Liver (tissue), 9 donors: ENCODE data around the gene CCS. TPM values are rescaled to one million over a fixed set of nuclear protein-coding genes. Genes with fewer than 3 reads are reported as not detected.

Experiments
- DNase-seq: peaks from one replicate; pipeline ENCODE4 v3.0.0-alpha.2; 2017; ENCODE audit warnings: low spot score
- H3K27ac ChIP-seq, 2 donors: one replicate each; pipeline ENCODE4 v1.7.0; 2013; ENCODE audit warnings: inconsistent platforms in 2 of 2, low read length in 2 of 2, control low read depth in 1 of 2, low read depth in 1 of 2, mild to moderate bottlenecking in 1 of 2
- H3K27me3 ChIP-seq, 4 donors: one replicate each; pipeline versions ENCODE4 v1.6.1 to v1.7.0; 2013; ENCODE audit warnings: low read length in 3 of 4, inconsistent platforms in 1 of 4, mild to moderate bottlenecking in 1 of 4, moderate library complexity in 1 of 4; ENCODE audit not compliant: control insufficient read depth in 4 of 4, insufficient read depth in 4 of 4
- H3K36me3 ChIP-seq, 4 donors: one replicate each; pipeline versions ENCODE4 v1.6.1 to v1.7.0; 2013; ENCODE audit warnings: low read length in 3 of 4, mild to moderate bottlenecking in 3 of 4, low read depth in 1 of 4, moderate library complexity in 1 of 4; ENCODE audit not compliant: control insufficient read depth in 4 of 4, insufficient read depth in 3 of 4
- H3K4me1 ChIP-seq, 4 donors: one replicate each; pipeline versions ENCODE4 v1.6.1 to v1.7.0; 2013; ENCODE audit warnings: low read length in 3 of 4, mild to moderate bottlenecking in 3 of 4, moderate library complexity in 1 of 4; ENCODE audit not compliant: control insufficient read depth in 4 of 4, insufficient read depth in 4 of 4
- H3K4me3 ChIP-seq, 3 donors: one replicate each; pipeline versions ENCODE4 v1.6.1 to v1.7.0; 2013; ENCODE audit warnings: low read length in 3 of 3, control low read depth in 1 of 3, low read depth in 1 of 3, mild to moderate bottlenecking in 1 of 3
- H3K9ac ChIP-seq, 2 donors: one replicate each; pipeline ENCODE4 v1.7.0; 2013; ENCODE audit warnings: low read length in 2 of 2, mild to moderate bottlenecking in 2 of 2, moderate library complexity in 2 of 2, control low read depth in 1 of 2, low read depth in 1 of 2
- H3K9me3 ChIP-seq, 4 donors: one replicate each; pipeline versions ENCODE4 v1.6.1 to v1.7.0; 2013; ENCODE audit warnings: low read length in 3 of 4; ENCODE audit not compliant: control insufficient read depth in 4 of 4
- EGR1 ChIP-seq, 2 donors: IDR thresholded peaks; 2 replicates each; pipeline ENCODE4 v1.6.1; 2016 to 2018; ENCODE audit warnings: antibody characterized with exemption in 2 of 2, low read depth in 2 of 2
- FOXA1 ChIP-seq: IDR thresholded peaks from 2 replicates; pipeline ENCODE4 v1.6.1; 2016; ENCODE audit warnings: antibody characterized with exemption
- FOXA2 ChIP-seq: IDR thresholded peaks from 2 replicates; pipeline ENCODE4 v1.6.1; 2016; ENCODE audit warnings: antibody characterized with exemption
- GABPA ChIP-seq, 2 donors: IDR thresholded peaks in 1 of 2; conservative IDR thresholded peaks in 1 of 2; 2 replicates each; pipeline ENCODE4 v1.6.1; 2016; ENCODE audit warnings: antibody characterized with exemption in 2 of 2, mild to moderate bottlenecking in 1 of 2, moderate library complexity in 1 of 2
- HNF4A ChIP-seq, 2 donors: conservative IDR thresholded peaks; 2 replicates each; pipeline ENCODE4 v1.6.1; 2016; ENCODE audit warnings: antibody characterized with exemption in 2 of 2, mild to moderate bottlenecking in 2 of 2
- JUND ChIP-seq, 2 donors: IDR thresholded peaks; 2 replicates each; pipeline ENCODE4 v1.6.1; 2016; ENCODE audit warnings: antibody characterized with exemption in 2 of 2
- NR2F2 ChIP-seq: IDR thresholded peaks from 2 replicates; pipeline ENCODE4 v1.6.1; 2016; ENCODE audit warnings: antibody characterized with exemption
- SP1 ChIP-seq: IDR thresholded peaks from 2 replicates; pipeline ENCODE4 v1.6.1; 2018; ENCODE audit warnings: antibody characterized with exemption, mild to moderate bottlenecking
- TAF1 ChIP-seq: conservative IDR thresholded peaks from 2 replicates; pipeline ENCODE4 v1.6.1; 2016; ENCODE audit warnings: antibody characterized with exemption, mild to moderate bottlenecking
- YY1 ChIP-seq: IDR thresholded peaks from 2 replicates; pipeline ENCODE4 v1.6.1; 2016; ENCODE audit warnings: antibody characterized with exemption, mild to moderate bottlenecking
- WGBS: extraction: QIAGEN DNeasy Blood & Tissue Kit; methylation state at CpG from one replicate; pipeline ENCODE4 v1.1.7; 2013; 5-methylcytosine and 5-hydroxymethylcytosine counted together
- polyA plus RNA-seq, 2 donors: library from polyadenylated mRNA; stranded (reverse) in 1 of 2; unstranded in 1 of 2; fragments of 200-250 nt in 1 of 2; fragments of >200 nt in 1 of 2; fragmentation: Nextera tagmentation in 1 of 2; extraction: Ambion mirVana in 1 of 2; gene quantifications; one replicate each; pipeline versions ENCODE4 v1.2.1 to v1.2.3, GENCODE V29; 2013 to 2015
- total RNA-seq, 2 donors: library from RNA; depleted of rRNA; stranded (reverse); fragments of >200 nt; gene quantifications; one replicate each; pipeline ENCODE4 v1.2.3, GENCODE V29; 2014
- TF ChIP-seq, protein P1 (sequence below): fragments of 150-350 bp; IDR thresholded peaks from 2 replicates; pipeline ENCODE4 v1.5.1; 2017; ENCODE audit warnings: improper control_type of control experiment, low read depth, low read length; ENCODE audit not compliant: missing input control
- TF ChIP-seq, protein P2 (sequence below): IDR thresholded peaks from 2 replicates; pipeline ENCODE4 v1.6.1; 2016; ENCODE audit warnings: antibody characterized with exemption
- TF ChIP-seq, protein P3 (sequence below): IDR thresholded peaks from 2 replicates; pipeline ENCODE4 v1.6.1; 2016; ENCODE audit warnings: antibody characterized with exemption
- donor health status: healthy.
- donor health status: healthy.
- donor health status: healthy.
- donor health status: healthy.
- donor health status: healthy.

The CCS gene
- total and polyA plus RNA-seq, 4 donors, result 30.2 to 80.2 (median 46.8) TPM

DNA sequence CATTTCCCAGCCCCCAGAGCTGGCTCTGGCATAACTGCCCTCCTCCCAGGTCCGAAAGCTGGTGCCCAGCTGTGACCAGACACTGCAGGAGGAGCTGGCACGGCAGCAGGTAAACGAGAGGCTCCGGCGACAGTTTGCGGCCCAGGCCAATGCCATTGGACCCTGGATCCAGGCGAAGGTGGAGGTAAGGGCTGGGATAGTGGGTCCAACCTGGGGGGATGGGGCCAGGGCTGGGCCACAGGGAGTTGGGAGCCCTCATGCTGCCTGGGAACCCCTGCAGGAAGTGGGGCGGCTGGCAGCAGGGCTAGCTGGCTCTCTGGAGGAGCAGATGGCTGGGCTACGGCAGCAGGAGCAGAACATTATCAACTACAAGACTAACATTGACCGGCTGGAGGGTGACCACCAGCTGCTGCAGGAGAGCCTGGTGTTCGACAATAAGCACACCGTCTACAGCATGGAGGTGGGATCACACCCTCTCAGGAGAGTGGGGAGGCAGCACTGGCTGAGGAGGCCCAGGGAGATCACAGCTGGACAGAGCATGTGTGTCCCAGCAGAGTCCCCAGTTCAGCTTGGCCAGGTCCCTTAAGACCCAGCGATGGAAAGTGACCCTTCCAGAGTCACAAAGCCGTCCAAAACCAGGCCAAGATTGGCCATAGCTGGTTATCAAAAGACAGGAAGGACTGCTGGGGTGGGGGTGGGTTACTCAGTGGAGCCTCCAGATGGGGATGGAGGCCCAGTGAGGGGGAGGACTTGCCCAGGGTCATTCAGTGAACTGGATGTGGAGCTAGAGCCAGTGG is 31.6 kb upstream of the CCS start:
- Histone ChIP-seq H3K27ac (no peak overlapping the region), H3K4me3 (no peak overlapping the region), H3K9ac (no peak overlapping the region), H3K27me3 (no peaks in the 10 kb centered on the region), H3K9me3 (no peaks in the 10 kb centered on the region), H3K4me1 (peaks cover 0 to 3% (median 1%) of the 10 kb centered on the region in 4 donors), H3K36me3 (peaks cover 0 to 8% (median 0%) of the 10 kb centered on the region in 4 donors)
- no peak for TF ChIP-seq FOXA1
- TF ChIP-seq EGR1 (IDR thresholded peaks at IDR 0.05; ENCODE audit: low read depth in 2 of 2), result no peak
- TF ChIP-seq, protein P1, sequence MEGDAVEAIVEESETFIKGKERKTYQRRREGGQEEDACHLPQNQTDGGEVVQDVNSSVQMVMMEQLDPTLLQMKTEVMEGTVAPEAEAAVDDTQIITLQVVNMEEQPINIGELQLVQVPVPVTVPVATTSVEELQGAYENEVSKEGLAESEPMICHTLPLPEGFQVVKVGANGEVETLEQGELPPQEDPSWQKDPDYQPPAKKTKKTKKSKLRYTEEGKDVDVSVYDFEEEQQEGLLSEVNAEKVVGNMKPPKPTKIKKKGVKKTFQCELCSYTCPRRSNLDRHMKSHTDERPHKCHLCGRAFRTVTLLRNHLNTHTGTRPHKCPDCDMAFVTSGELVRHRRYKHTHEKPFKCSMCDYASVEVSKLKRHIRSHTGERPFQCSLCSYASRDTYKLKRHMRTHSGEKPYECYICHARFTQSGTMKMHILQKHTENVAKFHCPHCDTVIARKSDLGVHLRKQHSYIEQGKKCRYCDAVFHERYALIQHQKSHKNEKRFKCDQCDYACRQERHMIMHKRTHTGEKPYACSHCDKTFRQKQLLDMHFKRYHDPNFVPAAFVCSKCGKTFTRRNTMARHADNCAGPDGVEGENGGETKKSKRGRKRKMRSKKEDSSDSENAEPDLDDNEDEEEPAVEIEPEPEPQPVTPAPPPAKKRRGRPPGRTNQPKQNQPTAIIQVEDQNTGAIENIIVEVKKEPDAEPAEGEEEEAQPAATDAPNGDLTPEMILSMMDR, result no peak
- TF ChIP-seq HNF4A (conservative IDR thresholded peaks at IDR 0.05), result no peak
- TF ChIP-seq, protein P2, sequence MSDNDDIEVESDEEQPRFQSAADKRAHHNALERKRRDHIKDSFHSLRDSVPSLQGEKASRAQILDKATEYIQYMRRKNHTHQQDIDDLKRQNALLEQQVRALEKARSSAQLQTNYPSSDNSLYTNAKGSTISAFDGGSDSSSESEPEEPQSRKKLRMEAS, result no peak
- TF ChIP-seq GABPA (IDR thresholded peaks at IDR 0.05 in 1 of 2, conservative IDR thresholded peaks at IDR 0.05 in 1 of 2), result no peak
- TF ChIP-seq FOXA2, result no peak
- TF ChIP-seq YY1, result no peak
- TF ChIP-seq TAF1, result no peak
- no peak for TF ChIP-seq JUND (IDR thresholded peaks at IDR 0.05)
- no peak for TF ChIP-seq SP1
- no peak for TF ChIP-seq NR2F2
- TF ChIP-seq, protein P3, sequence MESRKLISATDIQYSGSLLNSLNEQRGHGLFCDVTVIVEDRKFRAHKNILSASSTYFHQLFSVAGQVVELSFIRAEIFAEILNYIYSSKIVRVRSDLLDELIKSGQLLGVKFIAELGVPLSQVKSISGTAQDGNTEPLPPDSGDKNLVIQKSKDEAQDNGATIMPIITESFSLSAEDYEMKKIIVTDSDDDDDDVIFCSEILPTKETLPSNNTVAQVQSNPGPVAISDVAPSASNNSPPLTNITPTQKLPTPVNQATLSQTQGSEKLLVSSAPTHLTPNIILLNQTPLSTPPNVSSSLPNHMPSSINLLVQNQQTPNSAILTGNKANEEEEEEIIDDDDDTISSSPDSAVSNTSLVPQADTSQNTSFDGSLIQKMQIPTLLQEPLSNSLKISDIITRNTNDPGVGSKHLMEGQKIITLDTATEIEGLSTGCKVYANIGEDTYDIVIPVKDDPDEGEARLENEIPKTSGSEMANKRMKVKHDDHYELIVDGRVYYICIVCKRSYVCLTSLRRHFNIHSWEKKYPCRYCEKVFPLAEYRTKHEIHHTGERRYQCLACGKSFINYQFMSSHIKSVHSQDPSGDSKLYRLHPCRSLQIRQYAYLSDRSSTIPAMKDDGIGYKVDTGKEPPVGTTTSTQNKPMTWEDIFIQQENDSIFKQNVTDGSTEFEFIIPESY, result no peak
- WGBS, result 90% methylated on average over 14 of the region's 14 CpGs
- no peak for DNase-seq

DNA sequence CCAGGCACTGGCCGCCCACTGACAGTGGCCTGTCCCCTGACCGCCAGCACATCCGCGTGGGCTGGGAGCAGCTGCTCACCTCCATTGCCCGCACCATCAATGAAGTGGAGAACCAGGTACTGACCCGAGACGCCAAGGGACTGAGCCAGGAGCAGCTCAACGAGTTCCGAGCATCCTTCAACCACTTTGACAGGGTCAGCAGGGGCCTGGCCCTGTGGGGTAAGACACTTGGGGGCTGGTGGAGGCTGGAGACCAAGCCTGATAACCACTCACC is 31.1 kb upstream of the CCS start:
- H3K27me3 ChIP-seq, result no peaks in the 10 kb centered on the region
- TF ChIP-seq YY1 (no peak), SP1 (no peak), FOXA1 (no peak), GABPA (IDR thresholded peaks at IDR 0.05 in 1 of 2, conservative IDR thresholded peaks at IDR 0.05 in 1 of 2) (no peak)
- TF ChIP-seq, protein P3, result no peak
- TF ChIP-seq, protein P1, result no peak
- H3K9me3 ChIP-seq, result no peaks in the 10 kb centered on the region
- H3K4me1 ChIP-seq, result peaks cover 0 to 3% (median 1%) of the 10 kb centered on the region in 4 donors
- peaks cover 0 to 8% (median 0%) of the 10 kb centered on the region in 4 donors for H3K36me3 ChIP-seq
- DNase-seq, result no peak
- H3K4me3 ChIP-seq, result no peak overlapping the region
- H3K27ac ChIP-seq, result no peak overlapping the region
- WGBS, result 96% methylated on average over 9 of the region's 9 CpGs
- no peak overlapping the region for H3K9ac ChIP-seq
